DOHH2 (cell line): ENCODE measurements around the gene DUSP3.

ENCODE experiments used
- H3F3A ChIP-seq: fragments of 200-600 bp; sonication (generic), shearing (Covaris generic); 2 replicates; pipeline ENCODE4 v1.6.0; 2016; ENCODE audit warnings: antibody characterized with exemption, mild to moderate bottlenecking; ENCODE audit not compliant: control insufficient read depth, insufficient read depth
- H3K27ac ChIP-seq: fragments of 200-600 bp; sonication (generic); 2 replicates; pipeline ENCODE4 v1.5.1; 2014; ENCODE audit warnings: low read depth, mild to moderate bottlenecking, low read length, moderate library complexity
- H3K27me3 ChIP-seq: fragments of 200-600 bp; sonication (generic); 2 replicates; pipeline ENCODE4 v1.6.1; 2014; ENCODE audit warnings: mild to moderate bottlenecking, low read length, mixed read lengths; ENCODE audit not compliant: control insufficient read depth
- H3K36me3 ChIP-seq: fragments of 200-600 bp; sonication (generic); 2 replicates; pipeline ENCODE4 v1.6.1; 2014; ENCODE audit warnings: mild to moderate bottlenecking, low read length, moderate library complexity, mixed read lengths; ENCODE audit not compliant: control insufficient read depth
- H3K4me1 ChIP-seq: fragments of 200-600 bp; sonication (generic); 2 replicates; pipeline ENCODE4 v1.6.1; 2014; ENCODE audit warnings: mild to moderate bottlenecking, low read length, mixed read lengths; ENCODE audit not compliant: control insufficient read depth
- H3K4me2 ChIP-seq: fragments of 200-600 bp; sonication (generic); 2 replicates; pipeline ENCODE4 v1.6.0; 2014; ENCODE audit warnings: mild to moderate bottlenecking, low read length, moderate library complexity
- H3K4me3 ChIP-seq: fragments of 200-600 bp; sonication (generic); 2 replicates; pipeline ENCODE4 v1.5.1; 2014; ENCODE audit warnings: mild to moderate bottlenecking, low read length, mixed read lengths
- H3K79me2 ChIP-seq: fragments of 200-600 bp; sonication (generic); 2 replicates; pipeline ENCODE4 v1.6.1; 2014; ENCODE audit warnings: mild to moderate bottlenecking, low read length, mixed read lengths; ENCODE audit not compliant: control insufficient read depth
- H3K9me2 ChIP-seq: fragments of 200-600 bp; sonication (generic); replicated peaks from 2 replicates; pipeline ENCODE4 v1.6.1; 2014; ENCODE audit warnings: mild to moderate bottlenecking, low read length, mixed read lengths; ENCODE audit not compliant: control insufficient read depth
- H3K9me3 ChIP-seq: fragments of 200-600 bp; sonication (generic); 2 replicates; pipeline ENCODE4 v1.6.1; 2014; ENCODE audit warnings: antibody characterized with exemption, low read length, mixed read lengths; ENCODE audit not compliant: control insufficient read depth, insufficient read depth
- H4K20me1 ChIP-seq: fragments of 200-600 bp; sonication (generic); 2 replicates; pipeline ENCODE4 v1.6.0; 2014; ENCODE audit warnings: low read depth, mild to moderate bottlenecking, antibody characterized with exemption, low read length, moderate library complexity; ENCODE audit not compliant: control insufficient read depth, insufficient read depth
- EZH2phosphoT487 ChIP-seq: fragments of 200-600 bp; sonication (generic); IDR thresholded peaks from 2 replicates; pipeline ENCODE4 v1.6.1; 2017; ENCODE audit warnings: borderline replicate concordance, mild to moderate bottlenecking, antibody characterized with exemption, low read length, moderate library complexity, mixed read lengths
- TF ChIP-seq, protein P1 (sequence below): fragments of 200-600 bp; sonication (generic); IDR thresholded peaks from one replicate; pipeline ENCODE4 v1.5.1; 2014; ENCODE audit warnings: antibody characterized with exemption, mild to moderate bottlenecking, low read depth, low read length; ENCODE audit not compliant: poor library complexity, severe bottlenecking

The DUSP3 gene

DNA sequence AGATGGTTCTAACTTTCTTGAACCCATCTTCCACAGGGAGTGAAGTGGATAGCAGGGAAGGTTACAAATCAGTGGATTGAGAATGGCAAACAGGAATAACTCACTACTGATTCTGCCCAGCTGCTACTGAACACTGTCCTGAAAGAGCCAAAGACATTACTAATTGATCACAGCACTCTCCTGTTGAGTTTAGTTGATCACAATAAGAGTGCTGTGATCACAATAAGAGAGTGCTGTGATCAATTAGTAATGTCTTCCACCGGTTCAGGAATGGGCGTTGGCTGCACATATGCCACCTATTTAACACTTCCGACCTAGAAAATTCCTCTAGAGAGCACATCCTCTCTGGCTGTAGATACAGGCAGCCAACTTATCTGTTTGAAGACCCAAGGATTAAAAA lies 12.8 kb upstream of the DUSP3 start:
- no peak overlapping the region for H3K4me2 ChIP-seq
- no peaks in the 10 kb centered on the region for H3F3A ChIP-seq
- H3K27me3 ChIP-seq, result peaks cover 4% of the 10 kb centered on the region; the same call in 1 of the 2 replicates
- no peaks in the 10 kb centered on the region for H3K9me2 ChIP-seq
- H3K4me3 ChIP-seq, result no peak overlapping the region
- no peaks in the 10 kb centered on the region for H3K9me3 ChIP-seq
- H3K79me2 ChIP-seq, result no peaks in the 10 kb centered on the region
- no peak overlapping the region for H3K27ac ChIP-seq
- no peaks in the 10 kb centered on the region for H3K4me1 ChIP-seq
- TF ChIP-seq EZH2phosphoT487, result no peak
- TF ChIP-seq, protein P1, sequence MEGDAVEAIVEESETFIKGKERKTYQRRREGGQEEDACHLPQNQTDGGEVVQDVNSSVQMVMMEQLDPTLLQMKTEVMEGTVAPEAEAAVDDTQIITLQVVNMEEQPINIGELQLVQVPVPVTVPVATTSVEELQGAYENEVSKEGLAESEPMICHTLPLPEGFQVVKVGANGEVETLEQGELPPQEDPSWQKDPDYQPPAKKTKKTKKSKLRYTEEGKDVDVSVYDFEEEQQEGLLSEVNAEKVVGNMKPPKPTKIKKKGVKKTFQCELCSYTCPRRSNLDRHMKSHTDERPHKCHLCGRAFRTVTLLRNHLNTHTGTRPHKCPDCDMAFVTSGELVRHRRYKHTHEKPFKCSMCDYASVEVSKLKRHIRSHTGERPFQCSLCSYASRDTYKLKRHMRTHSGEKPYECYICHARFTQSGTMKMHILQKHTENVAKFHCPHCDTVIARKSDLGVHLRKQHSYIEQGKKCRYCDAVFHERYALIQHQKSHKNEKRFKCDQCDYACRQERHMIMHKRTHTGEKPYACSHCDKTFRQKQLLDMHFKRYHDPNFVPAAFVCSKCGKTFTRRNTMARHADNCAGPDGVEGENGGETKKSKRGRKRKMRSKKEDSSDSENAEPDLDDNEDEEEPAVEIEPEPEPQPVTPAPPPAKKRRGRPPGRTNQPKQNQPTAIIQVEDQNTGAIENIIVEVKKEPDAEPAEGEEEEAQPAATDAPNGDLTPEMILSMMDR, result no peak
- no peaks in the 10 kb centered on the region for H3K36me3 ChIP-seq
- no peaks in the 10 kb centered on the region for H4K20me1 ChIP-seq

DNA sequence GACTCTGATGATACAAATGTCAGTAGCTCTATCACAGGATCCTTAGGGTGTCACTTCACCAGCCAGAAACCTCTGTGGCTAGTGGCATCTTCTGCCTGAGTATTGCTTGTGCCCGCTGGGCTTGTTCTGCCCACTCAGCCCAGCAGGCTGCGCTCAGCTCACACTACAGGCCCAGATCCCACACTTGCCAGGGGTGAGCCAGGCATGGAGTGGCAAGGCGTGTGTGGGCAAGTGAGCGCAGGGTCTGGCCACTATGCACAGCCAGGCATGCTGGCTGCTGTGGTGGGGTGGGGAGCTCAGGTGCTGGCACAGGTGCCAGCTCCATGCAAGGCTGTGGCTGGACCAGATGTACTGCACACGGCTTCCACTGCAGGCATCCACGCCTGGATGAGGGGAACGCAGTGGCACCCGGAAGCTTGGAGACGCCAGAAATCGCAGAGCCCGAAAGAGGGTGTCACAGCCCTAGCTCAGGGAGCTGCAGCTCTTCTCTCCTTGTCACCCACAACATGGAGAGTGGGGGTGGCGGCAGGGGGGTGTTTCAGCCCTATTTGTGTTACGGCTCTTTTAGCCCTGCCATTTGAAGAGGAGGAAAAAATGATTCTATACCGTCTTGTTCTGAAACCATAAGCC lies 11.6 kb upstream of the DUSP3 start:
- Histone ChIP-seq H3K9me3 (no peaks in the 10 kb centered on the region), H3K4me1 (no peaks in the 10 kb centered on the region), H3F3A (no peaks in the 10 kb centered on the region), H3K9me2 (no peaks in the 10 kb centered on the region), H3K4me3 (no peak overlapping the region), H4K20me1 (no peaks in the 10 kb centered on the region), H3K27ac (no peak overlapping the region), H3K27me3 (peaks cover 7% of the 10 kb centered on the region; the same call in 1 of the 2 replicates), H3K4me2 (no peak overlapping the region), H3K79me2 (no peaks in the 10 kb centered on the region), H3K36me3 (no peaks in the 10 kb centered on the region)
- no peak for TF ChIP-seq EZH2phosphoT487
- TF ChIP-seq, protein P1, result no peak

DNA sequence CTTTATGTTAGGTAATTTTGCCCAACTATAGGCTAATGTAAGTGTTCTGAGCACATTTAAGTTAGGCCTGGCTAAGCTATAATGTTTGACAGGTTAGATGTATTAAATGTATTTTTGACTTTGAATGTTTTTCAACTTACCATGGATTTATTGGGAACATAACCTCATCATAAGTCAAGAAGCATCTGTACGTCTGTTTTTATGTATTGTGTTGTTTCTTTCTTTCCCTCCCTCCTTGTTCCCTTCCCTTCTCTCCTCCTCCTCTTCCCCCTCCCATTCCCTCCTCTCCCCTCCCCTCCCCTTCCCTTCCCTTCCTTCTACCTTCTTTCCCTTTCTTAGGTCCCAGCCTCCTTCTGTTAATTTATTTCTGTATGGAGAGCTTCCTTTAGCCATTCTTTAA lies 10.7 kb upstream of the DUSP3 start:
- Histone ChIP-seq H3K27ac (no peak overlapping the region), H3K36me3 (no peaks in the 10 kb centered on the region), H3K4me1 (no peaks in the 10 kb centered on the region), H3K9me2 (no peaks in the 10 kb centered on the region), H3K27me3 (peaks cover 13% of the 10 kb centered on the region), H3F3A (no peaks in the 10 kb centered on the region), H3K4me3 (no peak overlapping the region), H3K4me2 (no peak overlapping the region), H3K9me3 (no peaks in the 10 kb centered on the region), H4K20me1 (no peaks in the 10 kb centered on the region), H3K79me2 (no peaks in the 10 kb centered on the region)
- TF ChIP-seq EZH2phosphoT487, result no peak
- TF ChIP-seq, protein P1, result no peak
